GM19372 (cell line): Measurements from ENCODE around the gene RDX.
"Not testable (repeated sequence)": the region's sequence is repeated elsewhere in the genome, so short reads cannot be mapped to it uniquely, and the experiment has no call there.

ENCODE experiments used
- ATAC-seq: cut with Tn5 transposase; IDR thresholded peaks from one replicate; pipeline ENCODE4 v1.9.1; 2021; ENCODE audit warnings: mild to moderate bottlenecking, low read depth, moderate library complexity; ENCODE audit not compliant: unreplicated experiment

Gene RDX

DNA sequence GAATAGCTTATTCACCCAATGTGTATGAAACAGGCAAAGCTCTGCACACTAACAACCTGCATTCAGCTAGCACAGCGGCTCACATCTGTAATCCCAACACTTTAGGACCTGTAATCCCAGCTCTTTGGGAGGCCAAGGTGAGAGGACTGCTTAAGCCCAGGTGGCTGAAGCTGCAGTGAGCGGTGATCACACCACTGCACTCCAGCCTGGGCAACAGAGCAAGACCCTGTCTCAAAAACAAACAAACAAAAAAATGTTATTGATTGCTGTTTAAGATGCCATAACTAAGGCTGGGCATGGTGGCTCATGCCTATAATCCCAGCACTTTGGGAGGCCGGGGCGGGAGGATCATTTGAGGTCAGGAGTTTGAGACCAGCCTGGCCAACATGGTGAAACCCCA, 15.8 kb downstream of the RDX start:
- ATAC-seq, result not testable (repeated sequence)

DNA sequence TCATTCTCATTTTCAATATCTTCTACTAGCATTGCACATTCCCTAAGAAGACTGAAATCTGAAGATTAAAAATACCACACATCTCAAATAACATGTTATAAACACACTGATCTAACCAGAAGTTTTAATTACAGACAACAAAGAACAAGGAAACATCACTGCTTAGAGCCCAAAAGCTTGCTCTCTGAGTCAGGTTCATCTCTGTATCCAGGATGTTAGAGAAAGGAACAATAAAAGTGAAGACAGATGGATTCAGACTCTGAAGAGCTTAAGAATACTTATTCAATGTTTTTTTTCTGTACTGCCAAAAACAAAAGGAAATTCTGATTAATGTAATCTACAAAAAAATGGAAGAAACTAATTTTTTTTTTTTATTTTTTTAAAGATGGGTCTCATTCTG, 16.5 kb downstream of the RDX start:
- ATAC-seq, result no peak

DNA sequence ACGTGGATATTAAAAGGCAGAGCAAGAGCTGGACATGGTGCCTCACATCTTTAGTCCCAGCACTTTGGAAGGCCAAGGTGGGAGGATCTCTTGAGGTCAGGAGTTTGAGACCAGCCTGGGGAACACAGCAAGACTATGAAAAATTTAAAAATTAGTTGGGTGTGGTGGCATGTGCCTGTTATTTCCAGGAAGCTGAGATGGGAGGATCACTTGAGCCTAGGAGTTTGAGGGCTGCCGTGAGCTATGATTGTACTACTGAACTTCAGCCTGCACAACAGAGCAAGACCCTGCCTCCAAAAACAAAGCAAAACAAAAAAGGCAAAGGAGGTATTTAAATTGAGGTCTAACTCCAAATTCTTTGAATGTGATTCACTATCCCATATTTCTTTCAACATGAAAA, 23.5 kb downstream of the RDX start:
- ATAC-seq, result no peak

DNA sequence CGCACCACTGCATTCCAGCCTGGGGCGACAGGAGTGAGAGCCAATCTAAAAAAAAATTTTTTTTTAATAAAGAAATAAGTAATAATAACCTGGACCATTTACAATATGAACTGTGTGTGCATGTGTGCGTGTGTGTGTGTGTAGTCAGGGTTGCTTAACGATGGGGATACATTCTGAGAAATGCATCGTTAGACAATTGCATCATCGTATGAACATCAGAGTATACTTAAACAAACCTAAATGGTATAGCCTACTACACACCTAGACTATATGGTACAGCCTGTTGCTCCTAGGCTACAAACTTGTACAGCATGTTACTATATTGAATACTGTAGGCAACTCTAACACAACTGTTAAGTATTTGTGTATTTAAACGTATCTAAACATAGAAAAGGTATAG, 26.4 kb downstream of the RDX start:
- no peak for ATAC-seq

DNA sequence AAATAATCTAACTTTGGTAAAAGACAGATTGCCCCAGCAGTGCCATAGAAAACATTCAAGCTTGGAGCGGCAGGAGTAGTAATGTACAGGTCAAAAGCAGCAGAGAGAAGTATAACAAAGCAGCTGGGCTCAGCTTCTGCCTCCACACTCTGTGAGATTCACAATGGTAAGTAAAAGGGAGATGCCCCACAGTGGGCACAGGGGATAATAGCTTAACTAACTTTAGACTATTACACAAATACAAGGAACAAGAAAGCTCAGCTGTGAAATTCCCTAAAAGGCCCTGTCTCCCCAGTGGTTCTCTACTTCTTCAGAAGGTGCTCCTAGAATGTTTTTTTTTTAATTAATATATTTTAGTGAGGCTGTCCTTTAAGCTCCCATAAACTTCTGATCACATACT, 28.0 kb downstream of the RDX start:
- ATAC-seq, result no peak

DNA sequence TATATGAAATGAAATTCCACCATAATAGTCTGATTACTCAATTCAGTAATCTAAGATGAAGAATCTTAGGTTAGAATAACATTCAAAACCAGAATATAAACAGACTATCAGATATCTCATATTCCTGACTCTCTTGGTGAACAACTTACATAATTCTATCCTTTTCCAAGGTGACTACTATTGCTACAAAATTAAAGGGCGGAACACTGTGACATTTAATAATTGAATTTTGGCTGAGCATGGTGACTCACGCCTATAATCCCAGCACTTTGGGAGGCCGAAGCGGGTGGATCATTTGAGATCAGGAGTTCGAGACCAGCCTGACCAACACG, 34.4 kb downstream of the RDX start:
- no peak for ATAC-seq

DNA sequence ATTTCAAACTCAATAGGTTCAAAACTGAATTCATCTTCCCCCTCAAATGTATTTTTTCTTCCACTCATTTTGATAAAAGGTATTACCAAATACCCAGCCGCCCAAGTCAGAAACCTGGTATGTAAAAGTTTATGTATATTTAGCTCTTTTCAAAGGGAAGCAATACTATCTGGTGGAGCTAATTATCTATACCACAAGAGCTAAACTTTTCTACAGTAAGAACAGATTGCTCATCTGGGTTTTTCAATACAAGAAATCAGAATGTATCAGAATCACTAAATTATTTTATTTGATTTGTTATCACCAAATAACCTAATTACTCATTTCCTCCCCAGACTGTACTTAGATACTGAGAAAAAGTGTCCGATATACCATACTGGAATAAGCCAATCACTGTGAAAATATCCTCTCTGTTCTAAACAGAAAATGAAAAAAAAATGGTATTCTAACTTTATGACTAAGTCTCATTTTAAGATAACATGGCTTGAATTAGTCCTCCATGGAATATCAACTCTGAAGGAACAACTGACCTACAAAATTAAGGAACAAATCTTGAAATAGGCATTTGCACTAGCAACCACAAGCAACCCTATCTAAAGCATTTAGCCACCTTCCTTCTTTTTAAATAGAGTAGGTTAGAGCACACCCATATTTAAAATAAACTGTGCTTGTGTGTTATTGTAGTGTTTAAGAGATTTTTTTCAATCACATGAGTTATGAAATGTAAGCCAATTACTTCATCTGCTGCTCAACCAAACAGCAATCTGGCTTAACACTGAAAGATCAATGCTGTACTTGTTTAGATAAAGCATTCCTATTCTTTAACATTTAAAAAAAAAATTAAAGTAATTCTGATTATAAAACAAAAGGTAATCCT, 35.0 kb downstream of the RDX start:
- no peak for ATAC-seq

DNA sequence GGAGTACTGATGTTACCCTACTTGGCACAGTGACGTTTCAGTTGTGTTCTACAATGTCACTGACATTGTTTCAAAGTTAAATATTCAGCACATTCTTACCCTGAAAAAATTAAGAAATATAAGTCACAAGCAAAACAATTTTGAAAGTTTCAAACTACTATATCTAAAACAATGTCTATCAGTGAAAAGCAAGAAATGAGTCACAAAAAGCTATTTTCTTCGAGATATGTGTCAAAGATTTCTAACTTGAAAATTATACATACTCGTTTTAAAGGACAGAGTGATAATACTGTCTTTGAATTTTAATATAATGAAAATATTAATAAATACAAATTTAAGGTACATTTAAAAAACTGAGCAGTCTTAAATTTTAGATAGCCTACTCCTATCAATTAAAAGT, 42.9 kb downstream of the RDX start:
- ATAC-seq, result no peak

DNA sequence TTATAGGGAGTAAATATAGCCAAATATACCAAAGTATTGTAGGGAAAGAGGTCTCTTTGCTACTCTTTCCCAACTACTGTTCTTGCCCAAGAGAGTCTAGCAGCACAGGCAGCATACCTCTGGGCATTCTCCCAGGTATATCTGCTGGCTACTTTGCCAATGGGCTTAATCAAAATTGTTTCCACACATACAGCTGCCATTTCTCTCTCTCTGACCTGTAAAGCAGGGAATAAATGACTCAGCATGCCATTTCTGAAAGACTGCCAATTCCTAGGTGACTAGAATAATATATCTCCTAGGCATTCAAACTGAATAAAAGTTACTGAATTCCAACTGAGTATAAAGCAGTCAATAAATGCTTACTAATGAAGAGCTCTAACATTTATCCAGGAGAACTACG, 44.6 kb downstream of the RDX start:
- no peak for ATAC-seq

DNA sequence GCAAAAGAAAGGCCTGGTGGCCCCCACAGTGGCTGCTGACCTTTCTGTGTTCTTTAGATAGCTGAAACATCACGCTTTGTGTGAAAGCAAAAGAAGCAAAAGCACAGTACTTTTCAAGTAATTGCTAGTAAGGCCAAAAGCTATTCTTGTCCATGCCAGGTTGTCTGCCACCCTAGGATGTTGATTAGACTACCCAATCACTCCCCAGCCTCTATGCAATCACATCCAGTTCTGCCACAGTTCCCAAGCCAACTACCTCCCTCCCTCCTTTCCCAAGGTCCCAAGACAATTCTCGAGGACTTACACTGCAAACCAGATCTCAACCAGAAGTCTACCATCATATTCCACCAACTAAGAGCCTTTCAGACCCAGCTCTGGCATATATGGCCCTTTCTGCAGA, 46.2 kb downstream of the RDX start:
- no peak for ATAC-seq

DNA sequence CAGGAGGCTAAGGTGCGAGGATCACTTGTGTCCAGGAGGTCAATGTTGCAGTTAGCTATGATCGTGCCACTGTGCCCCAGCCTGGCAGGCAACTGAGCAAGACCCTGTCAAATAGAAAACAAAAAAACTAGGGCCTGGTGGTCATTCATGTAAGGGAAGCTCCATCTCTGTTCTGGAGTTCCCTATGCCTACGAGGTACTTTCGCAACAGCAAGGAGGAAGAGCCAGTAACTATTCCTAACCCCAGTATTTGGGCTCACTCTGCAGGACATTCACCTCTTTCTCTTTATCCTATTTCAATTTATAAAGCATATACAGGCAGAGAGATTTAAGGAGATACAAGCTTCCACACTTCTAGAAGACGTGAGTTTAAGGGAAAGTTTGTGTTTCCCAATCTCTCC, 46.6 kb downstream of the RDX start:
- no peak for ATAC-seq

DNA sequence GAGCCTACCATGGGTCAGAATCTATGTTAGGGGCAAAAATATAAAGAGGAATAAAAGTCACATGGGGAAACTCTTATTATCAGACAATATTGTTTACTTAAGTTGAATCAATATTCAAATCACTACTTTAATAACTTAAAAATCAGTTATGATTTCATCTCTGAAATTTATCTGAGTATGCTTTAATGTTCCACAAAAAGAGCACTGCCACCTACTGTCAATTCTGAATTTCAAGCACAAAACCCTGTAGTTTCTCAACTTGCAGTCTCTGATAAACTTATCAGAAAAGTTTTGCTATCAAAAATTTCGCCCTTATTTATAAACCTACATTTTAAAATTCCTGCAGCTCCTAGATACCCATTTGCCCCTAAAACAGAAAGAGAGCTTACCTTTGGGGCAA, 47.3 kb downstream of the RDX start:
- no peak for ATAC-seq

DNA sequence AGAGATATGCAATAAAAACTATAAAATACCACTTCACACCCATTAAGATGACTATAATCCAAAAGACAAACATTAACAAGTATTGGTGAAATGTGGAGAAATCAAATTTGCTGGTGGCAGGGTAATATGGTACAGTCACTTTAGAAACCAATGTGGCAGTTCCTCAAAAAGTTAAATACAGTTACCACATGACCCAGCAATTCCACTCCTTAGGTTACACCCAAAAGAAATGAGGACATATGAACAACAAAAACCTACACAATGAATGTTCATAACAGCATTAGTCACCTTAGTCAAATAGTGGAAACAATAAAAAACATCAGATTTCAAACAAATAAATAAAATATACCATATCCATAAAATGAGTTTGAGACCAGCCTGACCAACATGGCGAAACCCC, 52.6 kb downstream of the RDX start:
- ATAC-seq, result no peak

DNA sequence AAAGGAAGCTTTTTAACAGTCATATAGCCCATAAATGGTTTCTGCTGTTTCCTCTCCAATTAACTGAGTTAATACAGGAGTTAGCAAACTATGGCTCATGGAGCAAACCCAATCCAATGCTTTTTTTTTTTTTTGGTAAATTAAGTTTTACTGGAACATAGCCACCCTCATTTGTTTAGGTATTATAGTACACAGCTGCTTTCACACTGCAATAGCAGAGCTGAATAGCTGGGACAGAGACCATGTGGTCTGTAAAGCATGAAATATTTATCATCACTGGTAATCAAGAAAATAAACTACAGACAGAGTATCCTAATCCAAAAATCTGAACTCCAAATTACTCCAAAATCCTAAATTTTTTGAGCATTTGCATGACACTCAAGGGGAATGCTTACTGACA, 53.7 kb downstream of the RDX start:
- ATAC-seq, result no peak

DNA sequence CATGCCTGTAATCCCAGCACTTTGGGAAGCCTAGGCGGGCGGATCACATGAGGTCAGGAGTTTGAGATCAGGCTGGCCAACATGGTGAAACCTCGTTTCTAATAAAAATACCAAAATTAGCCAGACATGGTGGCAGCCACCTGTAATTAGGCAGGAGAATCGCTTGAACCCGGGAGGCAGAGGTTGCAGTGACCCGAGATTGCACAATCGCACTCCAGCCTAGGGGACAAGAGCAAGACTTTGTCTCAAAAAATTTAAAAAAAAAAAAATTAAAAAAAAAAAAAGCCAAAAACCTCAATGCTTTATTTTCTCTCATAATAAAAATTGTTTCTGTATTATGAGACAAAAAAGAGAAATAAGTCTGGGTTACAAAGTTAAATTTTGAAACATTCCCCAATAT, 54.2 kb downstream of the RDX start:
- no peak for ATAC-seq

DNA sequence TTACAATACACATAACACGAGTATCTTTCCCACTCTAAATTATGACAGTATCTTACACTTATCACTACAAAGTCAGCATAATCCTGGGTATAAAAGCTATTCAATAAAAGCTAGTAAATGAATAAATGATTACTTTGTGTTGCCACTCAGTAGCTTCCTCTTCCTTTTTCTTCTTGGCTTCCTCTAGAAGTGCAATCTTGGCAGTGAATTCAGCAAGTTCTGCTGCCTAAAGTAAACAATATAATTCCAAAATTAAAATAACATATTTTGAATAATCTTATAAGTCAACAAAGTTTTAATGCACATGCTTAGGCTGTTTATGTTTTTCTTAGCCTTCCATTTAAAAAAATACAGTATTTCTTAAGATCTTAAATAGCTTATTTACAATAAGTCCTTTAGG, 60.4 kb downstream of the RDX start:
- no peak for ATAC-seq

DNA sequence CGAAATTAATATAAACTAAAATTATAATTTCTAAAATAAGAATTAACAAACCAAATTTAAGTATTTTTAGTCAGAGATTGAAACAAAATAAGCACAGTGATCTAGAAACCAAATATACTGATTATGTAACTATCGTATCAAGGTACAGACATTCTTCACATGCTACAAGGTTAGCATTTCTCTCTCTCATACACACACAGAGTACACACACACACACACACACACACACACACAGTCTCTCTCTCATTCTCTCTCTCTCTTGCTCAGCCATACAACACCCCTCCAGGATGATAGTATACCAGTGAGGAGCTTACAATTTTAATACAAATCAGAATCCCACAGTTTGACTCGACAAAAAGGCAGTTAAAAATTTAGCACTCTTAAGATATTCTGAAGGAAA, 66.0 kb downstream of the RDX start:
- no peak for ATAC-seq

DNA sequence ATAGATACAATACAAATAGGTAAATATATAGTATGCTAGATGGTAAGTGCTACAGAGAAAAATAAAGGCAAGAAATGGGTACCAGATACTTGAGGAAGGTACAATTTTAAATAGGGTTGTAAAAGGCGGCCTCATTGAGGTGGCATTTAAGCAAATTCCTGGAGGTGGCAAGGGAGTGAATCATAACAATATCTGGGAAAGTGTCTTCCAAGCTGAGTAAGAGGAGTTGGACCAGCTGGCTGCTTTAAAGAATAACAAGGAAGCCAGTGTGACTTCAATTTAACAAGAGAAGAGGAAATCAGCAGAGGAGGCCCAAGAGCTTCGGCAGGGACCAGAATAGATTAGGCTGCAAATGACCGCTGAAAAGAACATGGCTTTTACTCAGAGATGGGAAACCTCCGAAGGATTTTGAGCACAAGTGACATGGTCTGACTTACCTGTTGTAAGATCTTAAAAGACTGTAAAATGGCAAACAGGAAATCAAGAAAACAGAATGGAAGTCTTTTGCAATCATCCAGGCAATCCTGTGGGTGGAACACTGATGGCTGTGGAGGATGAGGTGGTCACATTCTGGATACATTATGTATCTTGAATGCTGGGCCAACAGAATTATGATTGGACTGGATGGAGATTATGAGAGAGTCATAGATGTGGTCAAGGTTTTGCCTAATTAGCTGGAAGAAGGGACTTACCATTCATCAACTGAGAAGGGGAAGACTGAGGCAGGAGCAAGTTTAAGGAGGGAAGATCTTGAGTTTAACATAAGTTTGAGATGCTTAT, 77.2 kb downstream of the RDX start:
- ATAC-seq, result no peak

DNA sequence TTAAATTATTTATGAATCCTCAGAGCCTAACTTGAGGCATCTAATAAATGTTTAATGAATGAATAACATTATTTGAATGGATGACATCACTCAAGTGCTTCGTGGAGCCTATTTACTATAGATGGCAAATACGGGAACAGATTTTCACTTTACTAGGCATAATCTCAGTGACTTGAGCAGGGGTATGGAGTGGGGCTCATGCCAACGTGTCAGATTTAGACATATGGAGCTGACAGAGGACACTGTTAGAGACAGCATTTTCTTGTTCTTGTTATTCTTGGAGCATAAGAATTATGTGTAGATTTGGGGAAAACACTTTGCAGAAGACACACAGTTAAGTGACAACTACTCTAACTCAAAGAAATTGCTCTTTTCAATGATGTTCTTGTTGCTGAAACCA, 78.5 kb downstream of the RDX start:
- ATAC-seq, result no peak

DNA sequence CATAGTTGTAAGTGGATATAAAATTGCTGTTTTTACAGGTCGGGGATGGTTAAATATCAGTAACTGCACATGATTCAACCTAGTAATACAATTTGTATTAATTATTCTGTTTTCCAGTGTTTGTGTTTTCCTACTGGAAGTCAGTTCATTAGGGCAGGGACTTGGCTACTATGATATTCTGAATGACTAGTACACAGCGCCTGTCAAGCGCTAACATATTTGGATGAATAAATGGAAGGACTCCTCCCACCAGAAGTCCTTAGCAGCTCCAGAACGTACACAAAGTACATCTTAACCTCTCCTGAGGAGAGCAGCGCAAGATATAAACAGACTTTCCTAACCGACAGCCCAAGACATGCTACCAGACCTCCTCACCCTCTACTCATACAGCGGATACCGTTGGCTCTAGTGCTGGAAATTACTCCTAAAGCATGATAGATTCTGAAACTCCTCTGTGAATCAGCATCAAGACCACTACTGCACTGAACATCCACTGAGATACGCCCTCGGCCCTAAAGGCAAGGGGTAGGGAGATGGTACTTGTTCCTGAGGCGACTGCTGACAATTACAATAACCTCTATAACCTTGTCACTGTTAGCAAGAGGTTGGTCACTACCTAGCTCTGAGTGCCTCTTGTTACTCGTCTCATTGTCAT, 79.1 kb downstream of the RDX start:
- no peak for ATAC-seq

DNA sequence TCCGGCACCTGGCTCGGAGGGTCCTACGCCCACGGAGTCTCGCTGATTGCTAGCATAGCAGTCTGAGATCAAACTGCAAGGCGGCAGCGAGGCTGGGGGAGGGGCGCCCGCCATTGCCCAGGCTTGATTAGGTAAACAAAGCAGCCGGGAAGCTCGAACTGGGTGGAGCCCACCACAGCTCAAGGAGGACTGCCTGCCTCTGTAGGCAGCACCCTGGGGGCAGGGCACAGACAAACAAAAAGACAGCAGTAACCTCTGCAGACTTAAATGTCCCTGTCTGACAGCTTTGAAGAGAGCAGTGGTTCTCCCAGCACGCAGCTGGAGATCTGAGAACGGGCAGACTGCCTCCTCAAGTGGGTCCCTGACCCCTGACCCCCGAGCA, 87.1 kb downstream of the RDX start:
- ATAC-seq, result not testable (repeated sequence)
